Prostate gland (tissue), 2 donors: ENCODE data around the gene CLIC3. TPM values are rescaled to one million over a fixed set of nuclear protein-coding genes. Genes with fewer than 3 reads are reported as not detected.

Experiments
- DNase-seq: peaks from one replicate; pipeline ENCODE4 v3.0.0-alpha.2; 2019; ENCODE audit warnings: low spot score
- H3K27ac ChIP-seq, 2 donors: fragments of 200-600 bp; sonication (generic); 2 replicates each; pipeline ENCODE4 v1.5.1; 2017 to 2019
- H3K27me3 ChIP-seq: fragments of 200-600 bp; sonication (generic); replicated peaks from 2 replicates; pipeline ENCODE4 v1.5.1; 2019; ENCODE audit not compliant: insufficient read depth
- H3K36me3 ChIP-seq, 2 donors: fragments of 200-600 bp; sonication (generic); 1 replicate in 1 of 2; 2 replicates in 1 of 2; pipeline versions ENCODE4 v1.5.1 to v1.8.1; 2017 to 2019
- H3K4me1 ChIP-seq: fragments of 200-600 bp; sonication (generic); replicated peaks from 2 replicates; pipeline ENCODE4 v1.5.1; 2019
- H3K4me3 ChIP-seq, 2 donors: fragments of 200-600 bp; sonication (generic); 2 replicates each; pipeline ENCODE4 v1.5.1; 2017 to 2019
- H3K9me3 ChIP-seq: fragments of 200-600 bp; sonication (generic); 2 replicates; pipeline ENCODE4 v1.5.1; 2017
- POLR2A ChIP-seq: fragments of 450-650 bp; IDR thresholded peaks from one replicate; pipeline ENCODE4 v1.6.1; 2016; ENCODE audit warnings: antibody characterized with exemption, mild to moderate bottlenecking
- POLR2AphosphoS5 ChIP-seq: sonication (generic); formaldehyde crosslinking; IDR thresholded peaks from one replicate; pipeline ENCODE4 v1.6.1; 2017; ENCODE audit warnings: antibody characterized with exemption
- whole genome bisulfite sequencing: methylation state at CpG from one replicate; pipeline ENCODE4 v1.1.5; 2018; 5-methylcytosine and 5-hydroxymethylcytosine counted together
- intact Hi-C: fragments of 100-400 bp; cut with DNase I; formaldehyde crosslinking; loops from one replicate; pipeline ENCODE4 v1.14.2; 2022
- total RNA-seq, 2 donors: library from RNA; depleted of rRNA; stranded (reverse); fragments of >200 nt; gene quantifications; one replicate each; pipeline ENCODE4 v1.1.0, GENCODE V29; 2016
- TF ChIP-seq, protein P1 (sequence below), 4 experiments: fragments of 200-600 bp in 2 of 4; fragments of 450-650 bp in 2 of 4; sonication (generic) in 2 of 4; IDR thresholded peaks; 1 replicate in 3 of 4; 2 replicates in 1 of 4; pipeline ENCODE4 v1.5.1; 2016 to 2019; ENCODE audit warnings: antibody characterized with exemption in 4 of 4, mild to moderate bottlenecking in 2 of 4, moderate library complexity in 2 of 4

The CLIC3 gene
- total RNA-seq, 2 donors from 2014 or later = 4.2 to 6.7 TPM

DNA sequence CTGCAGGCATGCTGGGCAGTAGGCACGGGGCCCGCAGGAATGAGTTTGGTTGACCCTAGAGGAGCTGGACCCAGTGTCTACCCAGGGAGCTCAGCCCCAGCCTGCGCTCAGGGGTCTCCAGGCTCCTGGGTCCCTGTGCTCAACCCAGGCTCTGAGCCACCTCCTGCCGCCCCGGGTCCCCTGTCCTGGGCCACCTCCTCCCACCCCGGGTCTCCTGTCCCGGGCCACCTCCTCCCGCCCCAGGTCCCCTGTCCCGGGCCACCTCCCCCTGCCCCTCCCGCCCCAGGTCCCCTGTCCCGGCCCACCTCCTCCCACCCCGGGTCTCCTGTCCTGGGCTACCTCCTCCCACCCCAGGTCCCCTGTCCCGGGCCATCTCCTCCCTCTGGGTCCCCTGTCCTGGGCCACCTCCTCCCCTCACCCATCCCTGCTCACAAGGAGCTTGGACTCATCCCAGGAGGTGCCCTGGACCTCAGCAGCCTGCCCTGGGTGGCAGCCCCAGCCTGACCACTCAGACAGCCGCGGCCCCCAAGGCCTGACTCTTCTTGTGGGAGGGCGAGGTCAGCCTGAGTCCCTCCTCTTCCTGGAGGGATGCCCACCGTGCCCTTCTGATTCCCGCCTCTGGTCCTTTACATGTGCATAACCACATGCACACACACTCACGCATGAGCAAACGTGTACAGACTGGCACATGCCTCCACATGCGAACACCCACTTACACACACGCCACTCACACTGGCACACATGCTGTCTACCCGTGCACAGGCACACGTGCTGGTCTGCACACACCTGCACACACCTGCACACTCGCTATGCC lies 41.9 kb downstream of the CLIC3 start:
- no peak for TF ChIP-seq POLR2A
- no peak for TF ChIP-seq POLR2AphosphoS5
- TF ChIP-seq, protein P1, sequence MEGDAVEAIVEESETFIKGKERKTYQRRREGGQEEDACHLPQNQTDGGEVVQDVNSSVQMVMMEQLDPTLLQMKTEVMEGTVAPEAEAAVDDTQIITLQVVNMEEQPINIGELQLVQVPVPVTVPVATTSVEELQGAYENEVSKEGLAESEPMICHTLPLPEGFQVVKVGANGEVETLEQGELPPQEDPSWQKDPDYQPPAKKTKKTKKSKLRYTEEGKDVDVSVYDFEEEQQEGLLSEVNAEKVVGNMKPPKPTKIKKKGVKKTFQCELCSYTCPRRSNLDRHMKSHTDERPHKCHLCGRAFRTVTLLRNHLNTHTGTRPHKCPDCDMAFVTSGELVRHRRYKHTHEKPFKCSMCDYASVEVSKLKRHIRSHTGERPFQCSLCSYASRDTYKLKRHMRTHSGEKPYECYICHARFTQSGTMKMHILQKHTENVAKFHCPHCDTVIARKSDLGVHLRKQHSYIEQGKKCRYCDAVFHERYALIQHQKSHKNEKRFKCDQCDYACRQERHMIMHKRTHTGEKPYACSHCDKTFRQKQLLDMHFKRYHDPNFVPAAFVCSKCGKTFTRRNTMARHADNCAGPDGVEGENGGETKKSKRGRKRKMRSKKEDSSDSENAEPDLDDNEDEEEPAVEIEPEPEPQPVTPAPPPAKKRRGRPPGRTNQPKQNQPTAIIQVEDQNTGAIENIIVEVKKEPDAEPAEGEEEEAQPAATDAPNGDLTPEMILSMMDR (IDR thresholded peaks at IDR 0.05) = no peak
- Histone ChIP-seq H3K27ac (no peak overlapping the region), H3K27me3 (no peaks in the 10 kb centered on the region), H3K36me3 (no peaks in the 10 kb centered on the region), H3K4me1 (no peaks in the 10 kb centered on the region), H3K9me3 (no peaks in the 10 kb centered on the region), H3K4me3 (no peak overlapping the region)
- intact Hi-C loops = loop anchor here (5.0 kb wide), 1 partner anchor 78 kb away; the partner anchor contains the start of gene FUT7
- no peak for DNase-seq
- 91% methylated on average over 25 of the region's 25 CpGs for WGBS

DNA sequence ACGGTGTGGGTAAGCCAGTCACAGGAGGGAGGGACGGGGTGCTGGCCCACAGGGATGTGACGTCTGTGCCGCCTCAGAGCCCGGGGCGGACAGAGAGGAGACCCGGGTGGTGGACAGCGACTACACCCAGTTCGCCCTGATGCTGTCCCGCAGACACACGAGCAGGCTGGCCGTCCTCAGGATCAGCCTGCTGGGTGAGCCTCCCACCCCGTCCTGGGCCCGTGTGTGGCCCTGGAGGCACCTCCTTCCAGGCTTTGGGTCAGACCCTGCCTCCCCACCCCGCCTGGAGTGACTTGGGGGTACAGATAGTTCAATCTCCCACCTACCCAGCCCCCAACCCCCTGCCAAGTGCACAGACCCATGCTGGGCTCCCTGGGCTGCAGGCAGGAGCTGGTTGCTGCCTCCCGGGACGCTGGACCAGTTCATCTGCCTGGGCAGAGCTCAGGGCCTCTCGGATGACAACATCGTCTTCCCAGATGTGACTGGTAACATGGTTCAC lies 42.5 kb downstream of the CLIC3 start:
- Histone ChIP-seq H3K36me3 (no peaks in the 10 kb centered on the region), H3K27me3 (no peaks in the 10 kb centered on the region), H3K27ac (no peak overlapping the region), H3K9me3 (no peaks in the 10 kb centered on the region), H3K4me3 (no peak overlapping the region), H3K4me1 (no peaks in the 10 kb centered on the region)
- TF ChIP-seq, protein P1 (IDR thresholded peaks at IDR 0.05) = no peak
- 89% methylated on average over 17 of the region's 19 CpGs for WGBS
- intact Hi-C loops = loop anchor here (5.0 kb wide), 1 partner anchor 78 kb away; the partner anchor contains the start of gene FUT7
- DNase-seq = no peak

DNA sequence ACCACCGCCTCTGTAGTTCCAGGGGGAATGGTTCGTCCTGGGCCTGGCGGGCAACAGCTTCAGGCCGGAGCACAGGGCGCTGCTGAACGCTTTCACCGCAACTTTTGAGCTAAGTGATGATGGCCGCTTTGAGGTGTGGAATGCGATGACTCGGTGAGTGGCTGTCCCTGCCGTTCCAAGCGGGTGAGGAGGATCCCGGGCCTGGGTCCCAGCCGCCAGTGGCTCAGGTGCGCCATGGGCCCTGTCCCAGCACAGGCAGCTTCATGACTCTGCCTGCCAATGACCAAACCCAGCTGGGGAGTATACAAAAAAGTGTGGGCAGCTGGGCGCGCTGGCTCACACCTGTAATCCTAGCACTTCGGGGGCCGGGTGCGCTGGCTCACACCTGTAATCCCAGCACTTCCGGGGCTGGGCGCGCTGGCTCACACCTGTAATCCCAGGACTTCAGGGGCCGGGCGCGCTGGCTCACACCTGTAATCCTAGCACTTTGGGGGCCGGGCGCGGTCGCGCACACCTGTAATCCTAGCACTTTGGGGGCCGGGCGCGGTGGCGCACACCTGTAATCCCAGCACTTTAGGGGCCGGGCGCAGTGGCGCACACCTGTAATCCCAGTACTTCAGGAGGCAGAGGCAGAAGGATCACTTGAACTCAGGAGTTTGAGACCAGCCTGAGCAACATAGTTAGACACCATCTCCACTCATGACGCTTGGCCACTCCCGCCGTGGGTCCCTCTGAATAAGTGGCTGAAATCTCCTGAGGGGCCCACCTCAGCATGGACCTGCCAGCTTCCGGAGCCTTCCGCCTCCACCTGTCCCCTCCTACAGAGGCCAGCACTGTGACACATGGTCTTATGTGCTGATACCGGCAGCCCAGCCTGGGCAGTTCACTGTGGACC lies 43.2 kb downstream of the CLIC3 start:
- H3K27me3 ChIP-seq = no peaks in the 10 kb centered on the region
- TF ChIP-seq POLR2A = no peak
- TF ChIP-seq POLR2AphosphoS5 = no peak
- TF ChIP-seq, protein P1 (IDR thresholded peaks at IDR 0.05) = no peak
- no peaks in the 10 kb centered on the region for H3K4me1 ChIP-seq
- no peaks in the 10 kb centered on the region for H3K9me3 ChIP-seq
- DNase-seq = no peak
- no peak overlapping the region for H3K27ac ChIP-seq
- intact Hi-C loops = loop anchor here (5.0 kb wide), 1 partner anchor 79 kb away; the partner anchor contains the start of gene FUT7
- H3K4me3 ChIP-seq = no peak overlapping the region
- no peaks in the 10 kb centered on the region for H3K36me3 ChIP-seq
- WGBS = 90% methylated on average over 36 of the region's 44 CpGs

DNA sequence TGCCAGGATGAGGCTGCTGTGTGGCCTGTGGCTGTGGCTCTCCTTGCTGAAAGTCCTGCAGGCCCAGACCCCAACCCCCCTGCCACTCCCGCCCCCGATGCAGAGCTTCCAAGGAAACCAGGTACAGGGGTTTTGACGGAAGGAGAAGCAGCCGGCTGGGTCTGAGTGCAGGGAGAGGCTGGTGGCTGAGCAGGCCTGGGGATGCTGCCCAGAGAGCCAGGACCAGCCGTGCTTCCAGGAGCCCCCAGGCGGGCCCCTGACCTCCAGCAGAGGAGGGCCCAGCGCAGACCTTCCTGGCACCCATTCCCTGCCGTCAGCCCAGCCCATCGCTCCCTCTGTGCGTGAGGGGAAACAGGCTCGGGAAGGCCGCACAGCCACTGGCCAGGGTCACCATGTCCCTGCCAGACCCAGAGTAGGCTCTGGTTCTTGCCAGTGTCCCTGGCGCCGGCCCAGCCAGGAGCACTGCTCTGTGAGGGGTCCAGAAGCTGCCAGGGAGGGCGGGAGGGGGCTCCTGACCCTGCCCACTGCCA lies 44.0 kb downstream of the CLIC3 start:
- intact Hi-C loops = loop anchor here (5.0 kb wide), 1 partner anchor 80 kb away; the partner anchor contains the start of gene FUT7
- TF ChIP-seq POLR2AphosphoS5 = no peak
- no peak for TF ChIP-seq POLR2A
- Histone ChIP-seq H3K9me3 (no peaks in the 10 kb centered on the region), H3K4me3 (no peak overlapping the region), H3K27me3 (no peaks in the 10 kb centered on the region), H3K36me3 (no peaks in the 10 kb centered on the region), H3K4me1 (no peaks in the 10 kb centered on the region), H3K27ac (no peak overlapping the region)
- WGBS = 37% methylated on average over 7 of the region's 15 CpGs
- no peak for DNase-seq
